GM11168 (cell line): ENCODE results near the gene TSPAN3.

ENCODE experiments used
- in situ Hi-C: fragments of 300-500 bp; cut with MboI; formaldehyde crosslinking; loops from one replicate; pipeline ENCODE4 v1.12.0; 2022; ENCODE audit warnings: low sequenced_read_pairs; ENCODE audit not compliant: unreplicated experiment

Gene TSPAN3

GRCh38 chr15:77070495-77071304, at the start of gene TSPAN3:
Gene TSPAN3 (minus strand): TSS chr15:77071109. CDS start chr15:77070954, 155 bp downstream.
- in situ Hi-C loops, result no loop called here

GRCh38 chr15:77120576-77120975, 49.7 kb upstream of the TSPAN3 start:
- in situ Hi-C loops, result loop anchor here (10.0 kb wide), 1 partner anchor 54 kb away; no protein-coding TSS in a partner anchor

GRCh38 chr15:77119446-77119845, 48.5 kb upstream of the TSPAN3 start:
- in situ Hi-C loops, result no loop called here

- in situ Hi-C loops, result no loop called here
Observed at GRCh38 chr15:77118882-77119321, 48.0 kb upstream of the TSPAN3 start.

- in situ Hi-C loops, result no loop called here
Observed at GRCh38 chr15:77115179-77115578, 44.3 kb upstream of the TSPAN3 start.

- in situ Hi-C loops, result loop anchor here (5.0 kb wide), 1 partner anchor 374 kb away; no protein-coding TSS in a partner anchor
Observed at GRCh38 chr15:77112838-77113504, 42.1 kb upstream of the TSPAN3 start.

GRCh38 chr15:77111789-77112188, 40.9 kb upstream of the TSPAN3 start:
- in situ Hi-C loops, result loop anchor here (5.0 kb wide), 1 partner anchor 376 kb away; no protein-coding TSS in a partner anchor

- in situ Hi-C loops, result loop anchor here (10.0 kb wide), 1 partner anchor 437 kb away; no protein-coding TSS in a partner anchor
Observed at GRCh38 chr15:77107531-77108355, 36.8 kb upstream of the TSPAN3 start.

GRCh38 chr15:77107068-77107467, 36.2 kb upstream of the TSPAN3 start:
- in situ Hi-C loops, result loop anchor here (10.0 kb wide), 1 partner anchor 438 kb away; no protein-coding TSS in a partner anchor

GRCh38 chr15:77104155-77104554, 33.2 kb upstream of the TSPAN3 start:
- in situ Hi-C loops, result loop anchor here (10.0 kb wide), 1 partner anchor 441 kb away; no protein-coding TSS in a partner anchor

- in situ Hi-C loops, result loop anchor here (10.0 kb wide), 1 partner anchor 445 kb away; no protein-coding TSS in a partner anchor
Observed at GRCh38 chr15:77099741-77100463, 29.0 kb upstream of the TSPAN3 start.

- in situ Hi-C loops, result no loop called here
Observed at GRCh38 chr15:77098572-77098971, 27.7 kb upstream of the TSPAN3 start.

- in situ Hi-C loops, result no loop called here
Observed at GRCh38 chr15:77097921-77098320, 27.0 kb upstream of the TSPAN3 start.

GRCh38 chr15:77097248-77097721, 26.4 kb upstream of the TSPAN3 start:
- in situ Hi-C loops, result no loop called here

GRCh38 chr15:77096541-77096940, 25.6 kb upstream of the TSPAN3 start:
- in situ Hi-C loops, result no loop called here

- in situ Hi-C loops, result no loop called here
Observed at GRCh38 chr15:77096138-77096537, 25.2 kb upstream of the TSPAN3 start.

GRCh38 chr15:77094397-77095030, 23.6 kb upstream of the TSPAN3 start:
- in situ Hi-C loops, result no loop called here

- in situ Hi-C loops, result no loop called here
Observed at GRCh38 chr15:77093436-77093835, 22.5 kb upstream of the TSPAN3 start.

GRCh38 chr15:77091097-77091496, 20.2 kb upstream of the TSPAN3 start:
- in situ Hi-C loops, result no loop called here
